GM18861 (cell line): ENCODE data around the gene SETD3.

Experiments used
- ATAC-seq: cut with Tn5 transposase; IDR thresholded peaks from one replicate; pipeline ENCODE4 v1.9.1; 2021; ENCODE audit not compliant: unreplicated experiment

The SETD3 gene

GRCh38 chr14:99426265-99426664 lies 54.4 kb downstream of the SETD3 start:
- ATAC-seq: no peak

DNA sequence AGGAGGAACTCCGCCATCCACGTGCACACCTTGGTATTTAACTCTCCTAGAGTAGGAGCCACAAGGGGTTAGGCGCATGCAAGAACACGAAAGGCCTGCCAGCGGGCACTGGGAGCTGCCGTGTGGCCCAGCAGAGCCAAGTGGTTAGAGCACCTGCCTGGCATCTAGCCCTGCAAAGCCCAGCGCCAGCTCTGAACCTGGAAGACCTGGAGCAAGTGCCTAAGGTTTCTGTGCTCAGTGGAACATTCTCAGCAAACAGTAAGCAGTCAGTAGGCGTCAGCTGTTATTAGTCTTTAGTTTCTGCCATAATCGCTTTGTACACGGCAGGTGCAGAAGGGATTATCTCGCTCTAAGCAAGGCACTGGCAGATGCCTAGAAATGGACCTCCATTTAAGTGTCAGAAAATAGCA lies 55.4 kb downstream of the SETD3 start:
- ATAC-seq: no peak

- no peak for ATAC-seq
Measured at GRCh38 chr14:99424306-99424877, 56.3 kb downstream of the SETD3 start.

- no peak for ATAC-seq
Measured at GRCh38 chr14:99423434-99423833, 57.2 kb downstream of the SETD3 start.

DNA sequence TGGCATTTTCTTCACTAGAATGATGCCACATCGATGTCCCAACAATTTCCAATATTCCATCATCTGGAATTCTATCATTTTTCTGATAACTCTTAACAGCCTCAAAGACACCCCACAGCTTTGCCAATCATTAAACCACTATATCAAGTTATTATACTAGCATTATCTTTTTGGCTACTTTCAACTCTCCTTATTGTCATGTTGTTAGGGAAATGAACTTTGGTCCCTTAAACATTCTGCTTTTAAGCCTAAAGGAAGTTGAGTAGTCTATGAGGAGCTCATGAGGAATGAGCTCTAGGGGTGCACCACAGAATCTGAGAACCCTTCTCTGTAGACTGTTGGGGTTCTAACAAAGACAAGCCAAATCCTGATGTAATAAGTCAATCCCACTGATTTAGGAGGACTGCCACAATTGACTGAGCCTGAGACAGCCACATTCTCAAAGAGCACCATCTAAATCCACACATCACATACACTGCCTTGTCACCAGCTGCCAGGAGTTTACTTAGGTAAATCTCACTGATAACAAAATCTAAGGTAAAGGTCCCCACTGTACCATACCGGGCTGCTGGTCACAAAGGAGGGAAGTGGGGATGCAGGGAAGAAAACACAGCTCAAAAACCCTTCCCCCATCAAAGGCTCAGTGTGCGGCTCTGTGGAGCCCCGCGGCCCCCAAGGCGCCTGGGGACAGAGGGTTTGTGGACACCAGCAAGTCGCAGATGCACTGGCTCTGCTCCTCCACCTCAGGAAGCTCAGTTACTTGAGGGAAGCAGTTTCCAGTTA lies 58.2 kb downstream of the SETD3 start:
- ATAC-seq: no peak

DNA sequence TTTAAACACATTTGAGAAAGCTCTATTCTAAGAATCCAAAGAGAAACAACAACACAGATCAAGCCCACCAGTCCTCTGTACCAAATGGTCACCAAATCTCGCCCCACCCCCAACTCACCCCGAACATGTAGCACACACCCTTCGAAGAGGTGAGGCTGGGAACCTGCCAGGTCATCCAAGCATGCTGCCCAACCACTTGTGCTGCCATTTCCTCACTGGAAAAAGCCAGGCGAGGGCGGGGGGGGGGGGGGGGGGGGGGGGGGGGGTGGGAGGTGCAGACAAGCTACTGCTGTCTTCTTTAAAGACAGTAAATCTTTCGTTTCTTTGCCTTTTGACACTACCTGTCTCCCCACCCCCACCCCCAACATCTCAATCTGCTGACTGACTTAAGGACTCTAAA lies 59.9 kb downstream of the SETD3 start:
- ATAC-seq: no peak

- no peak for ATAC-seq
Measured at GRCh38 chr14:99419905-99420304, 60.8 kb downstream of the SETD3 start.

- ATAC-seq: no peak
Measured at GRCh38 chr14:99418242-99418641, 62.4 kb downstream of the SETD3 start.

DNA sequence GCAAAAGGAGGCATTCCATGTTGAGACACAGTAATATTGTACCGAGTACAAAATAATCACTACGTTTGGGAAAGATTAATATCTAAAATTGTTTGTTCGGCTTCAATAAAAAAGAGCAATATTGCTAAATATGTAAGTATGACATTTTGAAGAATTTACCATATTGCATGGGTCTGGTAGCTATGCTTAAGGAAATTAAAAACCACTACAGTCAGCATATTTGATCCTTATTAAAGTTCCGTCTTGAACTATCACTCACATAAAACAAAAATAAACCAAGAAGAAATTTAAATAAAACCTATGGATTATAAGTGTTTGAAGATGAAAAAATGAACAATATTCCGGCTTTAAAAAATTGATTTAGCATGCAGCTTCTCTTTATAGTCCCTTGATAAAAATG lies 63.8 kb downstream of the SETD3 start:
- ATAC-seq: no peak

DNA sequence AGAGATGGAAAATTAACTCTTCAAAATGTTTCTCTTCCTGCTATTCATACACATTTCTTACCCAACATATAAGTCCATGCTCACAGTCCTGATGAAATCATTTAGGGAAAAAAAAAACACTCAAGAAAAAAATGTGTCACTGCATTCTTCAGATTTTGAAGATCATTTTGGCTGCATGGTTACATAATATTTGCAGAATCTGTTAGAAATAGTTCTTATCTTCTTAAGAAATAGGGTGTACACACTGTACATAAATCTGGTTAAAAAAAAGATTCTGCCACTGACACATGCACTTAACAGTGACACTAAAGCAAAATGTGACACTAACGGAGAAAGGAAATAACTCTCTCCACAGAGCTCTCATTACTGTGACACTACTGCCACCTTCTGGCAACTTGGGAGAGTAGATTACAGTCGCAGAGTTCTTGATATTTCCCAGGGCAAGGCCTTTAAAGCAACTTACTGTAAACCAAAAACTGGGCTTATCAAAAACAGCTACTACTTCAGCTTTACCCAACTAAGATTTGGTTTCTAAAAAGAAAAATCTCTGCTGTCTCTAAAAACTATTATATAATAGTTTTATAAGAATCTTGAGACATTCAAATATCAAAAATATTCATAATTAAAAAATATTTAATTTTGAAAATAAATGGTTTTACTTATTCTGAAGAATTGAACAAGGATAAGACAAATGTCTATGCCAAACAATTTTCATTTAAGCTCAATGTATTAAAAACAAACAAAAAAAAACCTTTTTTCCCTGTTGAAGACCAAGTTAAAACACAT lies 65.0 kb downstream of the SETD3 start:
- peak; percentile 93 for ATAC-seq

DNA sequence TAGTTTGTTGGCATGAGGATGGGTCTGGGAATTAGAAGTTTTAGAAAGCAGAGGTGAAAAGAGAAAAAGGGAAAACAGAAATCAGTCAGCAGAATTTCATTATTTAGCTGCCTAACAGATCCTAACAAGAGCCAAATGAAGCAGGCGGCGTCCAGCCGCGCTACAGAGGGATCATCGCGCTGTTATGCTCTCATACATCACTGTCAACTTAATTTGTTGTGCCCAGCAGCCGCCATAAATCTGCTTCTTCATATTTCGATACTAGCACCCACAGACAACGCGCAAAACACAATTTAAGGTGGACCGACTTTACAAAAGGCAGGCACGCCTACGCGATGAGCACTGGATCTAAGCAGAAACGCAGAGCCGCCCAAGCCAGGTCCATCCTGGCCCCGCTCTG lies 66.7 kb downstream of the SETD3 start:
- no peak for ATAC-seq

DNA sequence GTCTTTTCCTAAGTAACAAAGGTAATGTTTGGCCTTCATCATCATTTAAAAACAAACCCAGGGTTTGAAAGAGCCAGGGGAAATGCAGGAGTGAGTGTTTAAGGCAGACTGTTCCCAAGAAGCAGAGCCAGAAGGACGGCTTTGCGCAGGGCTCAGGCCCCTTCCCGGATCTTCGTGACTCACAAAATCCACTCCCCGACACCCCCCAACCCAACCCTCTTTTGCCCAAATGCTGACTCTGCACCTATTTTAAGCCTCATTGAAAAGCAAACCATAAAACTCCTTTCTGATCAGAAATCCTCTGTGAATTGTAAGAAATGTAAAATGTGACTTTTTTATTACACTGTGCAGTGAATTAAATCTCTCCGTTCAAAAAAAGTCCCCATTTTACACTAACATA lies 67.5 kb downstream of the SETD3 start:
- ATAC-seq: no peak

- no peak for ATAC-seq
Measured at GRCh38 chr14:99412117-99413061, 68.3 kb downstream of the SETD3 start.

GRCh38 chr14:99410019-99410418 lies 70.6 kb downstream of the SETD3 start:
- no peak for ATAC-seq

- ATAC-seq: no peak
Measured at GRCh38 chr14:99408971-99409289, 71.7 kb downstream of the SETD3 start.

- no peak for ATAC-seq
Measured at GRCh38 chr14:99408286-99408970, 72.2 kb downstream of the SETD3 start.

- no peak for ATAC-seq
Measured at GRCh38 chr14:99407416-99407815, 73.2 kb downstream of the SETD3 start.

DNA sequence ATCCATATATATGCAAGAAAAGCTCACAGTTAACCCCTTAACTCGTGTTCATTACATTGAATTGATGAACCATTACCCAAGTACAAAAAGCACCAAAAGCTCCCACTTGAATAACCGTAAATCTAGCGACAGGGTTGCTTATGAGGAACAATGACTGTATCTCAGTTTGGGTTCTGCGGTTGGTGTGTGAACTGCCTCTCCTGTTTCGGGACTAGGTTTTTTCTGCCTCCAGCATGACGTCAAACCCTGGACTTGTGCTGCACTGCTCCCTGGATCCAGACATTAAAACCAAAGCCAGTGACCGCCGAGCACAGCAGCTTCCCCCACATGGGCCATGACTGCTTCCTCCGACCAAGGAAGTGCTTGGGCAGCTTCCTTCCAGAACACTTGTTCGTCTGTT lies 77.7 kb downstream of the SETD3 start:
- no peak for ATAC-seq

DNA sequence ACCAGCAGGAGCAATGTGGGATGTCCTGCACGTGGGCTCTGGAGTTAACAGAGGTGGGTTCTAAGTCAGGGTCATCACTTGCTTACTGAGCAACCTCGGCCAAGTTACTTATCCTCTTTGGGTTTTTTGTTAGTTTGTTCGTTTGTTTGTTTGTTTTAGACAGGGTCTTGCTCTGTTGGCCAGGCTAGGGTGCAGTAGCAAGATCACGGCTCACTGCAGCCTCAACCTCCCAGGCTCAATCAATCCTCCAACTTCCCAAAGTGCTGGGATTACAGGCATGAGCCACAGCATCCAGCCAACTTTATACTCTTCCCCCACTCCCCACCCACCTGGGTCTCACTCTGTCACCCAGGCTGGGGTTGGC lies 78.4 kb downstream of the SETD3 start:
- no peak for ATAC-seq

DNA sequence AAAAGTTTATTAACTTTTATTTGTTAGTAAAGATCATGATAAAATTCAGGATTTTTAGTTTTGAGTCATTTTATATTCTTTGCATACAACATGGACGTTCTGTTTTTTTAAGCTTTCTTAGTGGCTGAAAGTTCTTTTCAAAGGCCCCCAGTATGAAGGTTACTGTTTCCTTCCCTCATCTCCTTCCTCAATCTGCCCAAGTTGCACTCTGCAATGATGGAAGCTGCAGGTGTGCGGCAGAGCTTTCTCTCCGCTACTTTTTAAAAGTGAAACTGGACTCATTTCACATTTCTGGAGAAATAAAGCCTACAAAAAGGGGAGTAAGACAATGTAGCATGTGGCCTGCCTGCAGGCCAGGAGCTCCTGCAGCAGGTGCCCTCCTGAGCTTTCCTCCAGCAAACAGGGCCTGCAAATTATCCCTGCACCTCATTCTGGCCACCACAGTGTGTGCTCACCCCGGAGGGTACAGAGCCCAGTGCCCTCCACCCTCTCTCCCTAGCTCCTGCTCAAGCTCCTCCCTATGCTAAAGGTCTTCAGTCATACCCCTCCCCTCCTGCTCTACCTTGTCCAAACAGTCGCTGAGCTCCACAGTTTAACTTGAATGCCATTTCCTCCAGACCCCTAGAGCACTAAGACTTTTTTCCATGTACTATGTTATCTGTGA lies 78.9 kb downstream of the SETD3 start:
- ATAC-seq: no peak
